NK-92 (cell line): ENCODE measurements around the gene FGFR2.
"Not testable (repeated sequence)": the region's sequence is repeated elsewhere in the genome, so short reads cannot be mapped to it uniquely, and the experiment has no call there.

ENCODE experiments used
- DNase-seq: peaks from one replicate; lab custom pipeline; 2025; ENCODE audit not compliant: unreplicated experiment; lab: John Stamatoyannopoulos, UW

Gene FGFR2

GRCh38 chr10:121556918-121557573 is 41.2 kb downstream of the FGFR2 start:
- DNase-seq = no peak

GRCh38 chr10:121556455-121556854 is 41.8 kb downstream of the FGFR2 start:
- DNase-seq = no peak

- not testable (repeated sequence) for DNase-seq
Measured at GRCh38 chr10:121554916-121555315, 43.3 kb downstream of the FGFR2 start.

GRCh38 chr10:121553511-121554264 is 44.6 kb downstream of the FGFR2 start:
- no peak for DNase-seq

- no peak for DNase-seq
Measured at GRCh38 chr10:121552746-121553145, 45.5 kb downstream of the FGFR2 start.

GRCh38 chr10:121551210-121551885 is 46.9 kb downstream of the FGFR2 start:
- no peak for DNase-seq

GRCh38 chr10:121544301-121544869 is 53.9 kb downstream of the FGFR2 start:
- no peak for DNase-seq

- no peak for DNase-seq
Measured at GRCh38 chr10:121543545-121543944, 54.7 kb downstream of the FGFR2 start.

GRCh38 chr10:121541450-121542120 is 56.7 kb downstream of the FGFR2 start:
- no peak for DNase-seq

- DNase-seq = no peak
Measured at GRCh38 chr10:121540732-121541395, 57.4 kb downstream of the FGFR2 start.

GRCh38 chr10:121539786-121540185 is 58.5 kb downstream of the FGFR2 start:
- no peak for DNase-seq

GRCh38 chr10:121536310-121536913 is 61.8 kb downstream of the FGFR2 start:
- DNase-seq = no peak

GRCh38 chr10:121535381-121535780 is 62.9 kb downstream of the FGFR2 start:
- no peak for DNase-seq

- no peak for DNase-seq
Measured at GRCh38 chr10:121532292-121532864, 65.9 kb downstream of the FGFR2 start.

GRCh38 chr10:121531830-121532178 is 66.4 kb downstream of the FGFR2 start:
- no peak for DNase-seq

GRCh38 chr10:121531076-121531829 is 67.0 kb downstream of the FGFR2 start:
- no peak for DNase-seq

- DNase-seq = no peak
Measured at GRCh38 chr10:121530481-121531075, 67.7 kb downstream of the FGFR2 start.

- DNase-seq = no peak
Measured at GRCh38 chr10:121527690-121528089, 70.6 kb downstream of the FGFR2 start.

- DNase-seq = no peak
Measured at GRCh38 chr10:121526801-121527221, 71.4 kb downstream of the FGFR2 start.
